ENCODE results near the gene ZDHHC1.
A peak's percentile ranks its signal among the peaks of the same experiment; 100 is the strongest.

Gene ZDHHC1

DNA sequence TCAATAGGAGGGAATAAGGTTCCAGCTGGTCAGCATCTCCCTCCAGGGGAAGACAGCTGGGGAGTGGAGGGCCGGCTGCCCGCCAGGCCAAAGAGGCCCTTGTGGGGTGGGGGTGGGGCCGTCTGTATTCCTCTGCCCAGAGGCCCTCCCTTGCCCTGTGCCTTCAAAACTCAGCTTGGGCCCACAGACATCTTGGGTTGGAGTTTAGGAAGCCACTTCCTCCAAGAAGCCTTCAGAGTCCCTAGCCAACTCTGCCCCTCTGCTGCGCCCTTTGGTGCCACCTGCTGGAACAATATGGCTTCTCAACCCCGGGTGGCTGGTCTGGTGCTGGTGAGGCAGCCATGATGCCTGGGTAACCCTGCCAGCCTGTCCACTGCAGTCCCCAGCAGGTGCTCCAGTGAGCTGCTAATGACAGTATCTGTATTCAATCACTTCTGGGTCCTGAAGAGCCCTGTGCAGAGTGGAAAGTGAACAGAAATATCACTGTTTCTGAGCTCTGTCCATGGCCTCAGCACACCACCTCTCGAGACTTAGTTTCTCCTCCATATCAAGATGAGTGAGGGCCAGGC is 31.3 kb upstream of the ZDHHC1 start:
- no peak overlapping the region for H3K4me3 ChIP-seq (ENCODE audit: low read depth, low read length)
- TF ChIP-seq CTCF (IDR thresholded peaks at IDR 0.05; ENCODE audit: low read depth, low read length): peak; percentile 52

- H3K4me3 ChIP-seq (ENCODE audit: low read depth, low read length): no peak overlapping the region
- no peak for TF ChIP-seq CTCF (IDR thresholded peaks at IDR 0.05; ENCODE audit: low read depth, low read length)
Observed at GRCh38 chr16:67446968-67447507, 30.8 kb upstream of the ZDHHC1 start.

DNA sequence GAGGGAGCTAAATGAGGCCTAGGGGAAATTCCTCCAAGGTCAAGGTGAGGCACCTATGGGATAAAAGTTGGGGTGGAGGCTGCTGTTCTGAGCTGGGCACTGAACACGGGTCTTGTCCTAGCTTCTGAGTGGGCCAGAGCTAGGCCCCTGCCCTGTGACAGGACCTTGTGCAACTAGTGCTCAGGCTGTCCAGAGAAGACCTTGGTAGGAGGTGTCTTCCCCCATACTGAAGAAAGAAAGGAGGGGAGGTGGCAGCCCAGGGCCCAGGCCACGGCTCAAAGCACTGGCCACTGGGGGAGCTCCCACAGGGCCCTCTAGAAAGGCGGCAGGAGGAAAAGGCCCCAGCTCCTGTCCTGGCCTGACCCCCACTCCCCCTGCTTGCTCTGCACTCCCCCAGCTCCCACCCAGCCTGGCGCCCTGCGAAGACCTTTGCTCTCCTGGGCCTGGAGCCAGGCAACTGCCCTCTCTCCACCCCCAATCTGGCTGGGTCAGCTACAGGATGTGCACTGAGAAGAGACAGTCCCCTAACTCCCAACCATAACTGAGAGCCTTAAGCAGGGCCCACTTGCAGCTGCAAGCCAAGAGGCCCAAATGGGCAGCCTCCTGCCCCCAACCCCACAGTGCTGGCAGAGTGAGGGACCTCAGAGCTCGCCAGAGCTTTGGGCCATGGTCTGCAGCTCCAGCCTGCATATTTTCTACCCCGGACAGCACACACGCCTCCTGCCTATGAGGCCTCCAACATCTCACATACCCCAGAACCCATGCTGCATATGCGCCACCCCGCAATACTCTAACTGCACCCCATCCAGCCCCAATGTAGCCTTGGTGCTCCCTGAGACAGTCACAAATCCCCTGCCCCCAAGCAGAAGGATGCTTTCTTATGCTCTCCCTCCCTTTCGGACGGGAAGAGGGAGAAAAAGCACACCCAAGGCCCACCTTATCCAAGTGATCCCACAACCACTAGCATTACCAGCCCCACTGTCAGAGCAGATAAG is 29.9 kb upstream of the ZDHHC1 start:
- TF ChIP-seq CTCF (IDR thresholded peaks at IDR 0.05; ENCODE audit: low read depth, low read length): no peak
- no peak overlapping the region for H3K4me3 ChIP-seq (ENCODE audit: low read depth, low read length)

DNA sequence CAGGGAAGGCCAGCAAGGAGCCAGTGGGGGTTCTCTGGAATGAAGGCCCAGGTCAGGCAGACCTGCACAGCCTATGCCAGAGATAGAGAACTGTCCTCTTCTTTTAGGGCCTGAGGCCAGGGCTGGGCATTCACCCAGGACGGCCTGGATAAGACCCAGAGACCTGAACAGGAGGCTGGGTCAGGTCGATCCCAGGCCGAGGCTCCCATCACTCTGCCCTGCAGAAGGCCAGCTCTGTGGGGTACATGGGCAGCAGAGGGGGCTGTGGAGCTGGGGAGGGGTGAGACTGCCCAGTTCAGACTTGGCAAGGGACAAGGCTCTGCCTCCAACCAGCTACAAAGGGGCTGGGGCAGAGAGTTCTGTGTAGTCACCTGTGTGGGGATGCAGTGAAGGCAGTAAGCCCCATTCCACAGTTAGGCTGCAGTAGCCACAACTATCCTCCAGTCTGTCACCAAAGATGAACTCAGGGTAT is 29.2 kb upstream of the ZDHHC1 start:
- H3K4me3 ChIP-seq (ENCODE audit: low read depth, low read length): no peak overlapping the region
- no peak for TF ChIP-seq CTCF (IDR thresholded peaks at IDR 0.05; ENCODE audit: low read depth, low read length)

GRCh38 chr16:67445126-67445426 is 28.8 kb upstream of the ZDHHC1 start:
- no peak for TF ChIP-seq CTCF (IDR thresholded peaks at IDR 0.05; ENCODE audit: low read depth, low read length)

DNA sequence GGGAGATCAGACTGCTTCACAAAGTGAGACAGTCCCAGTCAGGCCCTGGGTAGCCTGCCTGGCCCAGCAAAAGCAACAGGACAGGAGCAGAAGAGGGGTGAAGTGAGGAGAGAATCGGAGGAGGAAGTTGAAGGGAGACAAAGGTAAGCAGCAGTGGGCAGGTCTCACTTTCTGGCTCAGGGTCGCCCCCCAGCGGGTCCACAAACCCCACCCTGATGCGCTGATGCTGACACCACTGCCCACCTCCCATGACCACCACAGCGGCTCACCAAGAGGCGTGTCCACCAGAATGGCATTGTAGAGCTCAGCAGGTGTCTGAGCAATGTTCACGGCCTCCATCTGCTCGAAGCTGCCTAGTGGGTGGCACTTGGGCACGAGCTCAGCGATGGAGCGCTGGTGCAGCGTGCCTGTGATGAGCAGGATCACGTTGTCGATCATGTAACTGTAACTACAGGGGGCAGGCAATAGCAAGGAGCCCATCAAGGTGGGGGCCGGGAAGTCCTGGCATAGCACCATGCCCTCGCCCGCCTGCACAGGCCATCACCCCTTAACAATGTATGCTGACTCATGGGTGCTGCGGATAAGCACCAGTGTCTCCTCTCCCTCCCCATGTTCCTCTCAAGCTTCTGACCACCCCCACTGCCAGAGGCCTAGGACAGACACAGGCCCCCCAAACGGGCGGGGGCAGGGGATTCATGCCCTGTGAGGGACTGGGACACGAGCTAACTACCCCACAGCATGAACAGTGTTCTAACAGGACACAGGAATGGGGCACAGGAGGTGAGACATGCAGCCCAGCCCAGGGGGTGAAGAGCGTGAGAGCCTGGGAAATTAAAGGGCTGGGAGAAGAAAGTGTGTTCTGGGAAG is 28.2 kb upstream of the ZDHHC1 start:
- TF ChIP-seq CTCF (IDR thresholded peaks at IDR 0.05; ENCODE audit: low read depth, low read length): no peak
- no peak overlapping the region for H3K4me3 ChIP-seq (ENCODE audit: low read depth, low read length)

More at GRCh38 chr16:67445126-67445426, 28.8 kb upstream of the ZDHHC1 start:
- H3K4me3 ChIP-seq (ENCODE audit: low read depth, low read length): no peak overlapping the region

Measured in WI38 (cell line).